GM13976 (cell line): ENCODE data around the gene TTYH2.

Experiments
- DNase-seq: peaks from one replicate; pipeline ENCODE4 v3.0.0; 2012; ENCODE audit warnings: low spot score
- in situ Hi-C: fragments of 300-500 bp; cut with MboI; formaldehyde crosslinking; loops from one replicate; pipeline ENCODE4 v1.12.0; 2022; ENCODE audit warnings: low sequenced_read_pairs, mixed read lengths, inconsistent platforms; ENCODE audit not compliant: unreplicated experiment
- TF ChIP-seq, protein P1 (sequence below): IDR thresholded peaks from 2 replicates; pipeline ENCODE4 v1.5.1; 2012; ENCODE audit warnings: borderline replicate concordance, mild to moderate bottlenecking; ENCODE audit not compliant: insufficient read depth; ENCODE audit errors: extremely low read depth, missing control alignments, control extremely low read depth

TTYH2 gene

DNA sequence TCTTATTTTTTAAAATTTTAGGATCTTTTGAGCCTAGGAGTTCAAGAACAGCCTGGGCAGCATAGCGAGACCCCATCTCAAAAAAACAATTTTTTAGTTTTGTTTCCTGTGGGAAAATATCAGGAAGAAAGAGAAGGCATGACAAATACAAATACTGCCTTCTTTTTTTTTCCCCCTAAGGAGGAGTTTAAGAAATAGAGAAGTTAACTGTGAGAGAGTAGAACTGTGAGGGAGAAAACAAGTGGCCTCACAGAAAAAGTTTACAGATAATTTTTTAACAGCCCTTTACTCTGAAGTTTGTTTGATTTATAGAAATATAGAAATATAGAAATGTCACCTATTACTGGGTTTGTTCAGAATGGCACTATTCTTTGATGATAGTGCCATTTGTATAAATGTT, 21.1 kb downstream of the TTYH2 start:
- DNase-seq, result no peak
- in situ Hi-C loops, result no loop called here
- TF ChIP-seq, protein P1, sequence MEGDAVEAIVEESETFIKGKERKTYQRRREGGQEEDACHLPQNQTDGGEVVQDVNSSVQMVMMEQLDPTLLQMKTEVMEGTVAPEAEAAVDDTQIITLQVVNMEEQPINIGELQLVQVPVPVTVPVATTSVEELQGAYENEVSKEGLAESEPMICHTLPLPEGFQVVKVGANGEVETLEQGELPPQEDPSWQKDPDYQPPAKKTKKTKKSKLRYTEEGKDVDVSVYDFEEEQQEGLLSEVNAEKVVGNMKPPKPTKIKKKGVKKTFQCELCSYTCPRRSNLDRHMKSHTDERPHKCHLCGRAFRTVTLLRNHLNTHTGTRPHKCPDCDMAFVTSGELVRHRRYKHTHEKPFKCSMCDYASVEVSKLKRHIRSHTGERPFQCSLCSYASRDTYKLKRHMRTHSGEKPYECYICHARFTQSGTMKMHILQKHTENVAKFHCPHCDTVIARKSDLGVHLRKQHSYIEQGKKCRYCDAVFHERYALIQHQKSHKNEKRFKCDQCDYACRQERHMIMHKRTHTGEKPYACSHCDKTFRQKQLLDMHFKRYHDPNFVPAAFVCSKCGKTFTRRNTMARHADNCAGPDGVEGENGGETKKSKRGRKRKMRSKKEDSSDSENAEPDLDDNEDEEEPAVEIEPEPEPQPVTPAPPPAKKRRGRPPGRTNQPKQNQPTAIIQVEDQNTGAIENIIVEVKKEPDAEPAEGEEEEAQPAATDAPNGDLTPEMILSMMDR, result no peak

DNA sequence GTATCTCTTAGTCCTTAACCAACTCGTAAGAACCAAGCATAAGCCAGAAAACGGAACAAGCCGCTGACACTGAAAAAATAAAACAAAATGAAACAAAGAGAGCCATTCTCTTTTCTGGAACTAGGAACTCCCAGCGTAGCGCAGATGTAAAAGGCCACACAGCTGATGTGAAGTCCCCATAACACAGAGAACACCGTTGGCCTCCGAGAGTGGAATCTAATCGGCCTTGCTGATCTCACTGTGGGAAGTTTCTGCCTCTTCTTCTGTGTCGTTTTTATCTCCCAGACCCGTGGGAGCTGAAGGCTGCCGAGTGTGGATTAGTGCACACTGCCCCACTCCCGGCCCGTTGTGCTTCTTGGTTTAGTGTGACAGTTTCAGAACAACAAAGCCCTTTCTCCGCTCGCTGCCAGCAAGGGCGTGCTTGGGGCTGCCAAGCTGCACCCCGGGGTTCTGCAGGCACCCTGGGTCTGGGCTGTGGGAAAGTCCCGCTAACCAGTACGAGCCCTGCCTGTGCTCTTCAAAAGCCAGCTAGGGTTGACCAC, 21.7 kb downstream of the TTYH2 start:
- TF ChIP-seq, protein P1, result no peak
- in situ Hi-C loops, result no loop called here
- no peak for DNase-seq

DNA sequence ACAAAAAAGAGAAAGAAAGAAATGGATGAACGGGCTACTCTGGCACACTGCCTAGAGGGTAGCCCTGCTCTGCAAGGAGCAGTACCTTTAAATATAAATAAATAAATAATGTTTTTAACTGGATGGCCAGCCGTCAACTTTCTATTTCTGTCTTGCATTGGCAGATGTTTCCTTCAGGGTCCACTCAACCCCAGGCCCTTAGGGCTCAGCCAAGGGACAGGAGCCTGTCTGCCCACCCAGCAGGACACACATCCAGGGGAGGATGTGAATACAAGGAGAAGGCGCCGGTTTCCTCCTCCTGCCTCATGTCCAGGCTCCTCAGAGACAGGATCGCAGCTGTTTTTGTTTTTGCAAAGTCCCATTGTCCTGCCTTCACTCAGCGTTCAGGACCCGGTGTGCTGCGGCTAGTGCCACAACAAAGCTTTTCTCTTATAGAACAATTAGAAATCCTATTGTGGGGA, 22.6 kb downstream of the TTYH2 start:
- in situ Hi-C loops, result no loop called here
- TF ChIP-seq, protein P1, result no peak

DNA sequence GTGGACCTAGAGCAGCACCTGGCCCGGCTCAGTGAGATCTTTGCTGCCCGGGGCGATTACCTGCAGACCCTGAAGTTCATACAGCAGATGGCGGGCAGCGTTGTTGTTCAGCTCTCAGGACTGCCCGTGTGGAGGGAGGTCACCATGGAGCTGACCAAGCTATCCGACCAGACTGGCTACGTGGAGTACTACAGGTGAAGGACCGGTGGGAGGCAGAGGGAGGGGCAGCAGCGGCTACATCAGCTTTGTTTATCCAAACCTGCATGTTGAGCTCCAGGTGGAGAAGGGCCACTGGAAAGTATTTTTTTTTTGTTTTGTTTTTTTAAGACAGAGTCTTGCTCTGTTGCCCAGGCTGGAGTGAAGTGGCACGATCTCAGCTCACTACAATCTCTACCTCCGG, 23.9 kb downstream of the TTYH2 start:
- DNase-seq, result no peak
- in situ Hi-C loops, result no loop called here
- TF ChIP-seq, protein P1, result no peak

More for the DNA sequence above, 22.6 kb downstream of the TTYH2 start:
- DNase-seq, result no peak

DNA sequence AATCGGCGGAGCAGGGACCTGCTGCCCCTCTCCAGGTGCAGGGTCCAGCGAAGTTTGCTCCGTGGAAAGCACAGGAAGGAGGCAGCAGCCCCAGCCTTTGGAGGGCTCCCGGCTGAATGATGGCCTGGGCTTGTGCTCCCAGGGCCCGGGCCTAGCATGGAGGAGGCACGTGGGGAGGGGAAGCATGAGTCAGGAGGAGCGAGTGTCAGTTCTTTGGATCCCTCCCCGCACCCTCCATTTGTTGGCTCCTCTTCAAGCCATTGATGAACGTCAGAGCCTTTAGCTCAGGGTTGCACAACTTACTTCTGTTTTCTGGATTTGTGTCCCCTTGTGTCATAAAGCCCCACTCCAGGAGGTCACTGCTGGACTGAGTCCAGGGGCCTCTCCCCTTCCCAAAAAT, 25.8 kb downstream of the TTYH2 start:
- in situ Hi-C loops, result no loop called here
- TF ChIP-seq, protein P1, result no peak

DNA sequence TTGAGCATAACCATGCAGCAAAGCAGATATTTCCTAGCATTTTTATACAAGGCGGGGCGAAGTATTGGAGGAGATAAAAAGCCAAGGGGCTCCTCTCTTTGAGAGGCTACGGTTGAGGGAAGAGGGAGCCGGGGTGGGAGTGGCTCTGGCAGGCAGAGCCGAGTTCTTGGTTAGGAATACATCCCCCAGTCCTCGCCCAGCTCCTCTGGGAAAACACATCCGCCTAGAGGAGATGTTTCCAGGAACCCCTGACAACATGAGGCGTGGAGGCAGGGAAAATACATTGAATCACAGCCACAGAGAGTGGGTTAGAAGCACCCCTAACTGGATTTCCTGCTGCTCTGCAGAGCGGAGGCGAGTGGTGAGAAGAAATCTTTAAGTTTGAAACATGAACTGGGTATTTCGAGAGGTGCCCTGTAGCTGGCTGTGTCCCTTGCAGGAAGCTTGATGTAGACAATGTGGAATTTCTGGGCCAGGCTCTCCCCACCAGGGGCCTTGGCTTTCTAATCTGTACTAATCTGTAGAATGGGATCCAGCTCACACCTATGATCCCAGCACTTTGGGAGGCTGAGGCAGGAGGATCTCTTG, 27.3 kb downstream of the TTYH2 start:
- in situ Hi-C loops, result no loop called here
- TF ChIP-seq, protein P1, result no peak
- no peak for DNase-seq

More for the DNA sequence above, 25.8 kb downstream of the TTYH2 start:
- DNase-seq, result no peak
